HepG2 (cell line): ENCODE measurements around the gene ASXL1. TPM values are rescaled to one million over a fixed set of nuclear protein-coding genes. Genes with fewer than 3 reads are reported as not detected.

Experiments
- CAMTA2 ChIP-seq: sonication (generic); formaldehyde crosslinking; IDR thresholded peaks from 2 replicates; pipeline ENCODE4 v1.4.0; 2020; ENCODE audit warnings: mild to moderate bottlenecking, missing genetic modification reagents, borderline replicate concordance
- GFI1 ChIP-seq: sonication (generic); formaldehyde crosslinking; IDR thresholded peaks from 2 replicates; pipeline ENCODE4 v1.5.0; 2020; ENCODE audit warnings: missing genetic modification reagents, mild to moderate bottlenecking, borderline replicate concordance
- HMG20A ChIP-seq: IDR thresholded peaks from 2 replicates; pipeline ENCODE4 v1.6.1; 2016; ENCODE audit warnings: borderline replicate concordance
- HMGXB3 ChIP-seq: sonication (generic); formaldehyde crosslinking; IDR thresholded peaks from 2 replicates; pipeline ENCODE4 v1.4.0; 2020; ENCODE audit warnings: missing genetic modification reagents, borderline replicate concordance
- IKZF4 ChIP-seq: sonication (generic); formaldehyde crosslinking; IDR thresholded peaks from 2 replicates; pipeline ENCODE4 v1.5.1; 2020; ENCODE audit warnings: borderline replicate concordance, mild to moderate bottlenecking, low read depth, missing genetic modification reagents; ENCODE audit errors: not compliant biosample characterization
- JARID2 ChIP-seq: sonication (generic); formaldehyde crosslinking; IDR thresholded peaks from 2 replicates; pipeline ENCODE4 v1.8.1; 2023; ENCODE audit warnings: missing genetic modification reagents, inconsistent platforms; ENCODE audit not compliant: insufficient replicate concordance
- NFKBIZ ChIP-seq: IDR thresholded peaks from 2 replicates; pipeline ENCODE4 v1.6.1; 2018; ENCODE audit warnings: missing genetic modification reagents, missing compliant biosample characterization
- PCBP1 ChIP-seq: fragments of 200-400 bp; formaldehyde crosslinking; IDR thresholded peaks from 2 replicates; pipeline ENCODE4 v1.6.1; 2017; ENCODE audit warnings: mild to moderate bottlenecking, low read depth, low read length, borderline replicate concordance
- SOX13 ChIP-seq, 3 experiments: fragments of 450-650 bp in 1 of 3; sonication (generic) in 1 of 3; formaldehyde crosslinking in 1 of 3; IDR thresholded peaks in 2 of 3; conservative IDR thresholded peaks in 1 of 3; 2 replicates each; pipeline versions ENCODE4 v1.5.0 to v1.6.1; 2016 to 2020; ENCODE audit warnings: antibody characterized with exemption in 1 of 3, mild to moderate bottlenecking in 1 of 3, missing compliant biosample characterization in 1 of 3, missing genetic modification reagents in 1 of 3, moderate library complexity in 1 of 3
- ZNF275 ChIP-seq: sonication (generic); formaldehyde crosslinking; IDR thresholded peaks from 2 replicates; pipeline ENCODE4 v1.8.0; 2022; ENCODE audit warnings: missing genetic modification reagents, mild to moderate bottlenecking, inconsistent platforms, borderline replicate concordance
- ZNF660 ChIP-seq: sonication (generic); formaldehyde crosslinking; IDR thresholded peaks from 2 replicates; pipeline ENCODE4 v1.5.1; 2020; ENCODE audit warnings: mild to moderate bottlenecking, low read depth, missing genetic modification reagents, borderline replicate concordance
- ZNF678 ChIP-seq: sonication (generic); formaldehyde crosslinking; IDR thresholded peaks from 2 replicates; pipeline ENCODE4 v1.4.0; 2020; ENCODE audit warnings: mild to moderate bottlenecking, missing genetic modification reagents
- ZNF839 ChIP-seq: sonication (generic); formaldehyde crosslinking; IDR thresholded peaks from 2 replicates; pipeline ENCODE4 v1.4.0; 2020; ENCODE audit warnings: missing genetic modification reagents, mild to moderate bottlenecking, borderline replicate concordance
- polyA plus RNA-seq, 8 experiments: library from polyadenylated mRNA; depleted of rRNA in 3 of 8; stranded (reverse) in 7 of 8; unstranded in 1 of 8; fragments of >200 nt; fragmentation: Illumina TruSeq in 4 of 8; extraction: Trizol in 4 of 8; gene quantifications; 2 replicates each; pipeline versions ENCODE4 v1.2.1 to v1.2.3, GENCODE V29; 2011 to 2016; ENCODE audit warnings: low read depth in 4 of 8, missing spikeins in 1 of 8, mixed read lengths in 1 of 8; ENCODE audit not compliant: insufficient read depth in 1 of 8
- total RNA-seq, 5 experiments: library from RNA; depleted of rRNA; stranded (reverse); fragments of >200 nt; fragmentation: Illumina TruSeq; extraction: Trizol; gene quantifications; 2 replicates each; pipeline ENCODE4 v1.2.3, GENCODE V29; 2016; ENCODE audit warnings: low read depth in 1 of 5
- TF ChIP-seq, protein P1 (sequence below): sonication (generic); formaldehyde crosslinking; IDR thresholded peaks from 2 replicates; pipeline ENCODE4 v1.4.0; 2020; ENCODE audit warnings: missing genetic modification reagents
- TF ChIP-seq, protein P2 (sequence below): sonication (generic); formaldehyde crosslinking; IDR thresholded peaks from 2 replicates; pipeline ENCODE4 v1.4.0; 2020; ENCODE audit warnings: missing genetic modification reagents, mild to moderate bottlenecking, borderline replicate concordance

ASXL1 gene
- total and polyA plus RNA-seq, 2 of the 13 experiments (the other 11 are each of a cell fraction or from before 2014, with no cell fraction given), result 62.1 to 74.8 TPM

GRCh38 chr20:32474009-32474716 is 116.0 kb downstream of the ASXL1 start (continued):
- 0 out of 2 replicates have a peak, but pooled peaks have one; percentile 53 for TF ChIP-seq ZNF660 (CRISPR knock-in tag)
- TF ChIP-seq CAMTA2 (CRISPR knock-in tag), result 0 out of 2 replicates have a peak, but pooled peaks have one; percentile 37
- peak; percentile 51; the same call in 1 of the 2 replicates for TF ChIP-seq GFI1 (CRISPR knock-in tag)
- no peak for TF ChIP-seq ZNF678 (CRISPR knock-in tag)
- peak; percentile 42; the same call in 1 of the 2 replicates for TF ChIP-seq PCBP1
- TF ChIP-seq NFKBIZ (CRISPR knock-in tag), result peak; percentile 27; the same call in 1 of the 2 replicates
- peak; percentile 19 for TF ChIP-seq JARID2
- TF ChIP-seq, protein P1, sequence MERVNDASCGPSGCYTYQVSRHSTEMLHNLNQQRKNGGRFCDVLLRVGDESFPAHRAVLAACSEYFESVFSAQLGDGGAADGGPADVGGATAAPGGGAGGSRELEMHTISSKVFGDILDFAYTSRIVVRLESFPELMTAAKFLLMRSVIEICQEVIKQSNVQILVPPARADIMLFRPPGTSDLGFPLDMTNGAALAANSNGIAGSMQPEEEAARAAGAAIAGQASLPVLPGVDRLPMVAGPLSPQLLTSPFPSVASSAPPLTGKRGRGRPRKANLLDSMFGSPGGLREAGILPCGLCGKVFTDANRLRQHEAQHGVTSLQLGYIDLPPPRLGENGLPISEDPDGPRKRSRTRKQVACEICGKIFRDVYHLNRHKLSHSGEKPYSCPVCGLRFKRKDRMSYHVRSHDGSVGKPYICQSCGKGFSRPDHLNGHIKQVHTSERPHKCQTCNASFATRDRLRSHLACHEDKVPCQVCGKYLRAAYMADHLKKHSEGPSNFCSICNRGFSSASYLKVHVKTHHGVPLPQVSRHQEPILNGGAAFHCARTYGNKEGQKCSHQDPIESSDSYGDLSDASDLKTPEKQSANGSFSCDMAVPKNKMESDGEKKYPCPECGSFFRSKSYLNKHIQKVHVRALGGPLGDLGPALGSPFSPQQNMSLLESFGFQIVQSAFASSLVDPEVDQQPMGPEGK, result peak; percentile 8; the same call in 1 of the 2 replicates
- TF ChIP-seq, protein P2, sequence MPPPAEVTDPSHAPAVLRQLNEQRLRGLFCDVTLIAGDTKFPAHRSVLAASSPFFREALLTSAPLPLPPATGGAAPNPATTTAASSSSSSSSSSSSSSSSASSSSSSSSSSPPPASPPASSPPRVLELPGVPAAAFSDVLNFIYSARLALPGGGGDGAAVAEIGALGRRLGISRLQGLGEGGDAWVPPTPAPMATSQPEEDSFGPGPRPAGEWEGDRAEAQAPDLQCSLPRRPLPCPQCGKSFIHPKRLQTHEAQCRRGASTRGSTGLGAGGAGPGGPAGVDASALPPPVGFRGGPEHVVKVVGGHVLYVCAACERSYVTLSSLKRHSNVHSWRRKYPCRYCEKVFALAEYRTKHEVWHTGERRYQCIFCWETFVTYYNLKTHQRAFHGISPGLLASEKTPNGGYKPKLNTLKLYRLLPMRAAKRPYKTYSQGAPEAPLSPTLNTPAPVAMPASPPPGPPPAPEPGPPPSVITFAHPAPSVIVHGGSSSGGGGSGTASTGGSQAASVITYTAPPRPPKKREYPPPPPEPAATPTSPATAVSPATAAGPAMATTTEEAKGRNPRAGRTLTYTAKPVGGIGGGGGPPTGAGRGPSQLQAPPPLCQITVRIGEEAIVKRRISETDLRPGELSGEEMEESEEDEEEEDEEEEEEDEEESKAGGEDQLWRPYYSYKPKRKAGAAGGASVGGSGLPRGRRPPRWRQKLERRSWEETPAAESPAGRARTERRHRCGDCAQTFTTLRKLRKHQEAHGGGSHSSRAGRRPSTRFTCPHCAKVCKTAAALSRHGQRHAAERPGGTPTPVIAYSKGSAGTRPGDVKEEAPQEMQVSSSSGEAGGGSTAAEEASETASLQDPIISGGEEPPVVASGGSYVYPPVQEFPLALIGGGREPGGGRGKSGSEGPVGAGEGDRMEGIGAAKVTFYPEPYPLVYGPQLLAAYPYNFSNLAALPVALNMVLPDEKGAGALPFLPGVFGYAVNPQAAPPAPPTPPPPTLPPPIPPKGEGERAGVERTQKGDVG, result peak; percentile 78; the same call in 1 of the 2 replicates
- no peak for TF ChIP-seq SOX13 (IDR thresholded peaks at IDR 0.05)
- peak in 1 of 2 experiments; percentile 14; a peak in 1 of 4 replicates for TF ChIP-seq SOX13 (CRISPR knock-in tag; conservative IDR thresholded peaks at IDR 0.05 in 1 of 2, IDR thresholded peaks at IDR 0.05 in 1 of 2)
- no peak for TF ChIP-seq HMG20A (CRISPR knock-in tag)
- TF ChIP-seq IKZF4, result peak; percentile 10
- TF ChIP-seq ZNF275 (CRISPR knock-in tag), result 0 out of 2 replicates have a peak, but pooled peaks have one; percentile 1
- TF ChIP-seq HMGXB3, result no peak
- TF ChIP-seq ZNF839 (CRISPR knock-in tag), result no peak; the same call in 1 of the 2 replicates
